ENCODE results near the gene SYNC.

The SYNC gene

GRCh38 chr1:32748348-32748747 is 45.8 kb upstream of the SYNC start:
- Histone ChIP-seq H3K4me1 (ENCODE audit: low read length) (no peaks in the 10 kb centered on the region), H3K27ac (ENCODE audit: low read length) (no peak overlapping the region), H3K79me2 (ENCODE audit: low read length) (no peaks in the 10 kb centered on the region), H3K27me3 (ENCODE audit: low read depth, low read length) (no peaks in the 10 kb centered on the region), H3K9ac (ENCODE audit: low read length) (no peak overlapping the region), H3K4me3 (ENCODE audit: low read length) (no peak overlapping the region), H2AFZ (ENCODE audit: low read depth, low read length) (no peak overlapping the region), H3K9me3 (ENCODE audit: insufficient read depth, low read length) (no peaks in the 10 kb centered on the region), H4K20me1 (ENCODE audit: insufficient read depth, low read length) (no peaks in the 10 kb centered on the region), H3K4me2 (ENCODE audit: low read length) (no peak overlapping the region), H3K36me3 (replicated peaks; ENCODE audit: low read depth, low read length) (no peaks in the 10 kb centered on the region)
- no peak for TF ChIP-seq EZH2phosphoT487 (IDR thresholded peaks at IDR 0.05; ENCODE audit: low read depth)
- no peak for TF ChIP-seq CTCF (IDR thresholded peaks at IDR 0.05; ENCODE audit: low read depth, low read length)

- Histone ChIP-seq H2AFZ (ENCODE audit: low read depth, low read length) (no peak overlapping the region), H3K4me1 (ENCODE audit: low read length) (peaks cover 8% of the 10 kb centered on the region), H3K9ac (ENCODE audit: low read length) (no peak overlapping the region), H3K4me2 (ENCODE audit: low read length) (no peak overlapping the region), H3K27ac (ENCODE audit: low read length) (no peak overlapping the region), H3K4me3 (ENCODE audit: low read length) (no peak overlapping the region), H3K27me3 (ENCODE audit: low read depth, low read length) (no peaks in the 10 kb centered on the region), H3K79me2 (ENCODE audit: low read length) (no peaks in the 10 kb centered on the region), H3K9me3 (ENCODE audit: insufficient read depth, low read length) (no peaks in the 10 kb centered on the region), H3K36me3 (replicated peaks; ENCODE audit: low read depth, low read length) (no peaks in the 10 kb centered on the region), H4K20me1 (ENCODE audit: insufficient read depth, low read length) (no peaks in the 10 kb centered on the region)
- TF ChIP-seq CTCF (IDR thresholded peaks at IDR 0.05; ENCODE audit: low read depth, low read length) (no peak), EZH2phosphoT487 (IDR thresholded peaks at IDR 0.05; ENCODE audit: low read depth) (no peak)
Observed at GRCh38 chr1:32746130-32746529, 43.6 kb upstream of the SYNC start.

- H3K79me2 ChIP-seq (ENCODE audit: low read length) = no peaks in the 10 kb centered on the region
- H3K4me3 ChIP-seq (ENCODE audit: low read length) = no peak overlapping the region
- H2AFZ ChIP-seq (ENCODE audit: low read depth, low read length) = no peak overlapping the region
- no peaks in the 10 kb centered on the region for H3K9me3 ChIP-seq (ENCODE audit: insufficient read depth, low read length)
- no peak overlapping the region for H3K27ac ChIP-seq (ENCODE audit: low read length)
- no peak overlapping the region for H3K4me2 ChIP-seq (ENCODE audit: low read length)
- no peak for TF ChIP-seq CTCF (IDR thresholded peaks at IDR 0.05; ENCODE audit: low read depth, low read length)
- TF ChIP-seq EZH2phosphoT487 (IDR thresholded peaks at IDR 0.05; ENCODE audit: low read depth) = no peak
- no peaks in the 10 kb centered on the region for H3K36me3 ChIP-seq (replicated peaks; ENCODE audit: low read depth, low read length)
- no peak overlapping the region for H3K9ac ChIP-seq (ENCODE audit: low read length)
- peaks cover 8% of the 10 kb centered on the region for H3K4me1 ChIP-seq (ENCODE audit: low read length)
- no peaks in the 10 kb centered on the region for H4K20me1 ChIP-seq (ENCODE audit: insufficient read depth, low read length)
- no peaks in the 10 kb centered on the region for H3K27me3 ChIP-seq (ENCODE audit: low read depth, low read length)
Observed at GRCh38 chr1:32744071-32744425, 41.5 kb upstream of the SYNC start.

- Histone ChIP-seq H3K27me3 (ENCODE audit: low read depth, low read length) (no peaks in the 10 kb centered on the region), H4K20me1 (ENCODE audit: insufficient read depth, low read length) (no peaks in the 10 kb centered on the region), H2AFZ (ENCODE audit: low read depth, low read length) (no peak overlapping the region), H3K27ac (ENCODE audit: low read length) (no peak overlapping the region), H3K4me1 (ENCODE audit: low read length) (peaks cover 8% of the 10 kb centered on the region), H3K4me3 (ENCODE audit: low read length) (no peak overlapping the region), H3K9me3 (ENCODE audit: insufficient read depth, low read length) (no peaks in the 10 kb centered on the region), H3K4me2 (ENCODE audit: low read length) (no peak overlapping the region), H3K79me2 (ENCODE audit: low read length) (no peaks in the 10 kb centered on the region), H3K36me3 (replicated peaks; ENCODE audit: low read depth, low read length) (no peaks in the 10 kb centered on the region), H3K9ac (ENCODE audit: low read length) (no peak overlapping the region)
- TF ChIP-seq EZH2phosphoT487 (IDR thresholded peaks at IDR 0.05; ENCODE audit: low read depth) (no peak), CTCF (IDR thresholded peaks at IDR 0.05; ENCODE audit: low read depth, low read length) (no peak)
Observed at GRCh38 chr1:32743380-32744070, 41.0 kb upstream of the SYNC start.

Measured in OCI-LY3 (cell line).